ENCODE results near the gene FRMD8.

Gene FRMD8

GRCh38 chr11:65435411-65435931 lies 49.0 kb downstream of the FRMD8 start:
- no peak for TF ChIP-seq RAD21 (IDR thresholded peaks at IDR 0.05; ENCODE audit: low read depth)
- TF ChIP-seq EP300 (IDR thresholded peaks at IDR 0.05; ENCODE audit: borderline replicate concordance), result no peak

GRCh38 chr11:65435981-65436411 lies 49.6 kb downstream of the FRMD8 start:
- TF ChIP-seq NFIC (IDR thresholded peaks at IDR 0.05), result no peak
- no peak for TF ChIP-seq CREB1 (IDR thresholded peaks at IDR 0.05; ENCODE audit: low read depth)
- no peak for TF ChIP-seq EGR1 (IDR thresholded peaks at IDR 0.05)
- no peak for TF ChIP-seq YY1 (IDR thresholded peaks at IDR 0.05; ENCODE audit: low read depth)
- TF ChIP-seq, protein P1, sequence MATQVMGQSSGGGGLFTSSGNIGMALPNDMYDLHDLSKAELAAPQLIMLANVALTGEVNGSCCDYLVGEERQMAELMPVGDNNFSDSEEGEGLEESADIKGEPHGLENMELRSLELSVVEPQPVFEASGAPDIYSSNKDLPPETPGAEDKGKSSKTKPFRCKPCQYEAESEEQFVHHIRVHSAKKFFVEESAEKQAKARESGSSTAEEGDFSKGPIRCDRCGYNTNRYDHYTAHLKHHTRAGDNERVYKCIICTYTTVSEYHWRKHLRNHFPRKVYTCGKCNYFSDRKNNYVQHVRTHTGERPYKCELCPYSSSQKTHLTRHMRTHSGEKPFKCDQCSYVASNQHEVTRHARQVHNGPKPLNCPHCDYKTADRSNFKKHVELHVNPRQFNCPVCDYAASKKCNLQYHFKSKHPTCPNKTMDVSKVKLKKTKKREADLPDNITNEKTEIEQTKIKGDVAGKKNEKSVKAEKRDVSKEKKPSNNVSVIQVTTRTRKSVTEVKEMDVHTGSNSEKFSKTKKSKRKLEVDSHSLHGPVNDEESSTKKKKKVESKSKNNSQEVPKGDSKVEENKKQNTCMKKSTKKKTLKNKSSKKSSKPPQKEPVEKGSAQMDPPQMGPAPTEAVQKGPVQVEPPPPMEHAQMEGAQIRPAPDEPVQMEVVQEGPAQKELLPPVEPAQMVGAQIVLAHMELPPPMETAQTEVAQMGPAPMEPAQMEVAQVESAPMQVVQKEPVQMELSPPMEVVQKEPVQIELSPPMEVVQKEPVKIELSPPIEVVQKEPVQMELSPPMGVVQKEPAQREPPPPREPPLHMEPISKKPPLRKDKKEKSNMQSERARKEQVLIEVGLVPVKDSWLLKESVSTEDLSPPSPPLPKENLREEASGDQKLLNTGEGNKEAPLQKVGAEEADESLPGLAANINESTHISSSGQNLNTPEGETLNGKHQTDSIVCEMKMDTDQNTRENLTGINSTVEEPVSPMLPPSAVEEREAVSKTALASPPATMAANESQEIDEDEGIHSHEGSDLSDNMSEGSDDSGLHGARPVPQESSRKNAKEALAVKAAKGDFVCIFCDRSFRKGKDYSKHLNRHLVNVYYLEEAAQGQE (IDR thresholded peaks at IDR 0.05; ENCODE audit: low read depth), result no peak
- no peak for TF ChIP-seq TAF1 (IDR thresholded peaks at IDR 0.05; ENCODE audit: low read depth)
- TF ChIP-seq, protein P2, sequence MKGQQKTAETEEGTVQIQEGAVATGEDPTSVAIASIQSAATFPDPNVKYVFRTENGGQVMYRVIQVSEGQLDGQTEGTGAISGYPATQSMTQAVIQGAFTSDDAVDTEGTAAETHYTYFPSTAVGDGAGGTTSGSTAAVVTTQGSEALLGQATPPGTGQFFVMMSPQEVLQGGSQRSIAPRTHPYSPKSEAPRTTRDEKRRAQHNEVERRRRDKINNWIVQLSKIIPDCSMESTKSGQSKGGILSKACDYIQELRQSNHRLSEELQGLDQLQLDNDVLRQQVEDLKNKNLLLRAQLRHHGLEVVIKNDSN (IDR thresholded peaks at IDR 0.05), result no peak
- no peak for TF ChIP-seq CEBPB (IDR thresholded peaks at IDR 0.05)
- TF ChIP-seq ZBTB7A (IDR thresholded peaks at IDR 0.05; ENCODE audit: low read depth), result no peak
- no peak for TF ChIP-seq RAD21 (IDR thresholded peaks at IDR 0.05; ENCODE audit: low read depth)
- no peak for TF ChIP-seq TCF12 (IDR thresholded peaks at IDR 0.05; ENCODE audit: low read depth)
- TF ChIP-seq MAX (IDR thresholded peaks at IDR 0.05), result no peak
- no peak for TF ChIP-seq FOXM1 (IDR thresholded peaks at IDR 0.05; ENCODE audit: borderline replicate concordance, low read depth)
- TF ChIP-seq TEAD4 (IDR thresholded peaks at IDR 0.05), result no peak
- TF ChIP-seq EP300 (IDR thresholded peaks at IDR 0.05; ENCODE audit: borderline replicate concordance), result no peak

- TF ChIP-seq EP300 (IDR thresholded peaks at IDR 0.05; ENCODE audit: borderline replicate concordance) (no peak), TEAD4 (IDR thresholded peaks at IDR 0.05) (no peak), RAD21 (IDR thresholded peaks at IDR 0.05; ENCODE audit: low read depth) (no peak), TAF1 (IDR thresholded peaks at IDR 0.05; ENCODE audit: low read depth) (no peak), TCF12 (IDR thresholded peaks at IDR 0.05; ENCODE audit: low read depth) (no peak), ZBTB7A (IDR thresholded peaks at IDR 0.05; ENCODE audit: low read depth) (no peak), MAX (IDR thresholded peaks at IDR 0.05) (no peak), EGR1 (IDR thresholded peaks at IDR 0.05) (no peak), CEBPB (IDR thresholded peaks at IDR 0.05) (no peak), NFIC (IDR thresholded peaks at IDR 0.05) (no peak), FOXM1 (IDR thresholded peaks at IDR 0.05; ENCODE audit: borderline replicate concordance, low read depth) (no peak), YY1 (IDR thresholded peaks at IDR 0.05; ENCODE audit: low read depth) (no peak), CREB1 (IDR thresholded peaks at IDR 0.05; ENCODE audit: low read depth) (no peak)
- TF ChIP-seq, protein P2 (IDR thresholded peaks at IDR 0.05), result no peak
- TF ChIP-seq, protein P1 (IDR thresholded peaks at IDR 0.05; ENCODE audit: low read depth), result no peak
Measured at GRCh38 chr11:65436412-65437032, 50.1 kb downstream of the FRMD8 start.

- TF ChIP-seq CREB1 (IDR thresholded peaks at IDR 0.05; ENCODE audit: low read depth), result no peak
- no peak for TF ChIP-seq EGR1 (IDR thresholded peaks at IDR 0.05)
- TF ChIP-seq, protein P1 (IDR thresholded peaks at IDR 0.05; ENCODE audit: low read depth), result no peak
- no peak for TF ChIP-seq TEAD4 (IDR thresholded peaks at IDR 0.05)
- TF ChIP-seq, protein P2 (IDR thresholded peaks at IDR 0.05), result no peak
- TF ChIP-seq TCF12 (IDR thresholded peaks at IDR 0.05; ENCODE audit: low read depth), result no peak
- no peak for TF ChIP-seq YY1 (IDR thresholded peaks at IDR 0.05; ENCODE audit: low read depth)
- no peak for TF ChIP-seq ZBTB7A (IDR thresholded peaks at IDR 0.05; ENCODE audit: low read depth)
- TF ChIP-seq MAX (IDR thresholded peaks at IDR 0.05), result no peak
- TF ChIP-seq TAF1 (IDR thresholded peaks at IDR 0.05; ENCODE audit: low read depth), result no peak
- TF ChIP-seq EP300 (IDR thresholded peaks at IDR 0.05; ENCODE audit: borderline replicate concordance), result no peak
- no peak for TF ChIP-seq NFIC (IDR thresholded peaks at IDR 0.05)
- TF ChIP-seq RAD21 (IDR thresholded peaks at IDR 0.05; ENCODE audit: low read depth), result no peak
- TF ChIP-seq FOXM1 (IDR thresholded peaks at IDR 0.05; ENCODE audit: borderline replicate concordance, low read depth), result no peak
- TF ChIP-seq CEBPB (IDR thresholded peaks at IDR 0.05), result no peak
Measured at GRCh38 chr11:65437436-65438227, 51.2 kb downstream of the FRMD8 start.
